HepG2 (cell line): ENCODE measurements around the gene ACSL3. TPM values are rescaled to one million over a fixed set of nuclear protein-coding genes. Genes with fewer than 3 reads are reported as not detected.
A peak's percentile ranks its signal among the peaks of the same experiment; 100 is the strongest.

Experiments
- ARID3A ChIP-seq: IDR thresholded peaks from 2 replicates; pipeline ENCODE4 v1.6.1; 2012; ENCODE audit warnings: low read depth, low read length, improper control_type of control experiment
- BCLAF1 ChIP-seq: fragments of 450-650 bp; IDR thresholded peaks from 2 replicates; pipeline ENCODE4 v1.6.1; 2017; ENCODE audit warnings: mild to moderate bottlenecking
- BRD4 ChIP-seq: sonication (generic); formaldehyde crosslinking; IDR thresholded peaks from 2 replicates; pipeline ENCODE4 v1.4.0; 2020; ENCODE audit warnings: missing genetic modification reagents
- FLYWCH1 ChIP-seq: sonication (generic); formaldehyde crosslinking; IDR thresholded peaks from 2 replicates; pipeline ENCODE4 v1.8.1; 2023; ENCODE audit warnings: mild to moderate bottlenecking, missing genetic modification reagents
- HDAC1 ChIP-seq: sonication (generic); formaldehyde crosslinking; IDR thresholded peaks from 2 replicates; pipeline ENCODE4 v1.5.1; 2020; ENCODE audit warnings: mild to moderate bottlenecking, missing genetic modification reagents
- HMGXB3 ChIP-seq: sonication (generic); formaldehyde crosslinking; IDR thresholded peaks from 2 replicates; pipeline ENCODE4 v1.4.0; 2020; ENCODE audit warnings: missing genetic modification reagents, borderline replicate concordance
- MEIS2 ChIP-seq: sonication (generic); formaldehyde crosslinking; IDR thresholded peaks from 2 replicates; pipeline ENCODE4 v1.9.0; 2021; ENCODE audit warnings: mild to moderate bottlenecking, missing genetic modification reagents
- NFKBIZ ChIP-seq: IDR thresholded peaks from 2 replicates; pipeline ENCODE4 v1.6.1; 2018; ENCODE audit warnings: missing genetic modification reagents, missing compliant biosample characterization
- PAXIP1 ChIP-seq: sonication (generic); formaldehyde crosslinking; conservative IDR thresholded peaks from 2 replicates; pipeline ENCODE4 v1.4.0; 2020; ENCODE audit warnings: mild to moderate bottlenecking, missing genetic modification reagents, moderate library complexity
- SSRP1 ChIP-seq: IDR thresholded peaks from 2 replicates; pipeline ENCODE4 v1.6.1; 2016; ENCODE audit warnings: control low read depth
- ZBTB34 ChIP-seq: sonication (generic); formaldehyde crosslinking; IDR thresholded peaks from 2 replicates; pipeline ENCODE4 v1.8.0; 2022; ENCODE audit warnings: mild to moderate bottlenecking, missing genetic modification reagents
- ZFP90 ChIP-seq: sonication (generic); formaldehyde crosslinking; IDR thresholded peaks from 2 replicates; pipeline ENCODE4 v1.8.0; 2022; ENCODE audit warnings: missing genetic modification reagents, mild to moderate bottlenecking, inconsistent platforms, borderline replicate concordance
- ZNF33B ChIP-seq: sonication (generic); formaldehyde crosslinking; IDR thresholded peaks from 2 replicates; pipeline ENCODE4 v1.5.1; 2020; ENCODE audit warnings: mild to moderate bottlenecking, missing genetic modification reagents
- ZNF589 ChIP-seq: sonication (generic); formaldehyde crosslinking; conservative IDR thresholded peaks from 2 replicates; pipeline ENCODE4 v1.8.0; 2022; ENCODE audit warnings: mild to moderate bottlenecking, moderate library complexity, missing genetic modification reagents
- ZNF644 ChIP-seq: IDR thresholded peaks from 2 replicates; pipeline ENCODE4 v1.6.1; 2016; ENCODE audit warnings: low read depth
- ZSCAN9 ChIP-seq: IDR thresholded peaks from 2 replicates; pipeline ENCODE4 v1.6.1; 2016; ENCODE audit warnings: borderline replicate concordance
- polyA plus RNA-seq, 8 experiments: library from polyadenylated mRNA; depleted of rRNA in 3 of 8; stranded (reverse) in 7 of 8; unstranded in 1 of 8; fragments of >200 nt; fragmentation: Illumina TruSeq in 4 of 8; extraction: Trizol in 4 of 8; gene quantifications; 2 replicates each; pipeline versions ENCODE4 v1.2.1 to v1.2.3, GENCODE V29; 2011 to 2016; ENCODE audit warnings: low read depth in 4 of 8, missing spikeins in 1 of 8, mixed read lengths in 1 of 8; ENCODE audit not compliant: insufficient read depth in 1 of 8
- total RNA-seq, 5 experiments: library from RNA; depleted of rRNA; stranded (reverse); fragments of >200 nt; fragmentation: Illumina TruSeq; extraction: Trizol; gene quantifications; 2 replicates each; pipeline ENCODE4 v1.2.3, GENCODE V29; 2016; ENCODE audit warnings: low read depth in 1 of 5

ACSL3 gene
- total and polyA plus RNA-seq, 2 of the 13 experiments (the other 11 are each of a cell fraction or from before 2014, with no cell fraction given): 305 to 365 TPM

- no peak for TF ChIP-seq MEIS2
- TF ChIP-seq SSRP1 (CRISPR knock-in tag): no peak; the same call in 1 of the 2 replicates
- TF ChIP-seq ZNF644 (CRISPR knock-in tag): 0 out of 2 replicates have a peak, but pooled peaks have one; percentile 33
- no peak for TF ChIP-seq HMGXB3
- TF ChIP-seq HDAC1: no peak
- TF ChIP-seq ZFP90: no peak
- no peak for TF ChIP-seq BRD4 (CRISPR knock-in tag)
- no peak for TF ChIP-seq ARID3A
- TF ChIP-seq ZNF33B (CRISPR knock-in tag): no peak
- TF ChIP-seq ZNF589 (CRISPR knock-in tag): 0 out of 2 replicates have a peak, but pooled peaks have one; percentile 40
- TF ChIP-seq BCLAF1: no peak
- no peak for TF ChIP-seq ZSCAN9 (CRISPR knock-in tag)
- TF ChIP-seq ZBTB34: no peak
- TF ChIP-seq NFKBIZ (CRISPR knock-in tag): 0 out of 2 replicates have a peak, but pooled peaks have one; percentile 39
- peak; percentile 44 for TF ChIP-seq PAXIP1 (CRISPR knock-in tag)
- TF ChIP-seq FLYWCH1 (CRISPR knock-in tag): no peak
These were observed 47.1 kb downstream of the ACSL3 start (continued) for GRCh38 chr2:222907790-222908441.
